Cardiac muscle cell (in vitro differentiated cells and primary cell): ENCODE data around the gene HACD2. TPM values are rescaled to one million over a fixed set of nuclear protein-coding genes. Genes with fewer than 3 reads are reported as not detected.

Experiments
- DNase-seq, 2 donors: peaks; one replicate each; pipeline versions ENCODE4 v3.0.0 to v3.0.0-alpha.2; 2010 to 2017; ENCODE audit warnings: low read depth in 1 of 2, low spot score in 1 of 2
- H3K27ac ChIP-seq: fragments of 200-600 bp; sonication (generic); 2 replicates; pipeline ENCODE4 v1.5.1; 2016
- H3K27me3 ChIP-seq: fragments of 200-600 bp; sonication (generic); 2 replicates; pipeline ENCODE4 v1.6.0; 2016; ENCODE audit warnings: control low read depth
- H3K36me3 ChIP-seq: fragments of 200-600 bp; sonication (generic); 2 replicates; pipeline ENCODE4 v1.5.1; 2016; ENCODE audit warnings: control low read depth
- H3K4me1 ChIP-seq: fragments of 200-600 bp; sonication (generic); 2 replicates; pipeline ENCODE4 v1.8.1; 2017; ENCODE audit warnings: low read depth, mild to moderate bottlenecking, mixed run types
- H3K4me3 ChIP-seq: fragments of 200-600 bp; sonication (generic); 2 replicates; pipeline ENCODE4 v1.5.1; 2016; ENCODE audit warnings: mild to moderate bottlenecking
- H3K9me3 ChIP-seq: fragments of 200-600 bp; sonication (generic); 2 replicates; pipeline ENCODE4 v1.5.1; 2017; ENCODE audit warnings: low read depth, mild to moderate bottlenecking, control low read depth
- CTCF ChIP-seq: IDR thresholded peaks from 2 replicates; pipeline ENCODE4 v1.5.1; 2012; ENCODE audit warnings: low read depth, mild to moderate bottlenecking, low read length
- polyA plus RNA-seq: library from polyadenylated mRNA; unstranded; fragments of >200 nt; fragmentation: Nextera tagmentation; extraction: Ambion mirVana; gene quantifications from 2 replicates; pipeline ENCODE4 v1.2.1, GENCODE V29; 2016
- total RNA-seq: library from RNA; depleted of rRNA; stranded (reverse); fragments of >200 nt; gene quantifications from 2 replicates; pipeline ENCODE4 v1.2.3, GENCODE V29; 2016

Gene HACD2
- total and polyA plus RNA-seq, 2 experiments from 2014 or later: 9.1 to 13.6 TPM

GRCh38 chr3:123622766-123623165 is 37.9 kb upstream of the HACD2 start:
- no peaks in the 10 kb centered on the region for H3K27me3 ChIP-seq
- no peak for DNase-seq
- no peaks in the 10 kb centered on the region for H3K4me1 ChIP-seq
- no peaks in the 10 kb centered on the region for H3K36me3 ChIP-seq
- H3K27ac ChIP-seq: no peak overlapping the region
- no peak for TF ChIP-seq CTCF
- no peak overlapping the region for H3K4me3 ChIP-seq
- no peaks in the 10 kb centered on the region for H3K9me3 ChIP-seq

GRCh38 chr3:123621850-123622189 is 37.0 kb upstream of the HACD2 start:
- no peaks in the 10 kb centered on the region for H3K4me1 ChIP-seq
- H3K27me3 ChIP-seq: no peaks in the 10 kb centered on the region
- TF ChIP-seq CTCF: no peak
- no peak overlapping the region for H3K4me3 ChIP-seq
- no peak for DNase-seq
- H3K9me3 ChIP-seq: no peaks in the 10 kb centered on the region
- H3K27ac ChIP-seq: no peak overlapping the region
- no peaks in the 10 kb centered on the region for H3K36me3 ChIP-seq

GRCh38 chr3:123621186-123621849 is 36.5 kb upstream of the HACD2 start:
- Histone ChIP-seq H3K9me3 (no peaks in the 10 kb centered on the region), H3K36me3 (no peaks in the 10 kb centered on the region), H3K27me3 (no peaks in the 10 kb centered on the region), H3K4me3 (no peak overlapping the region), H3K4me1 (no peaks in the 10 kb centered on the region), H3K27ac (no peak overlapping the region)
- no peak for TF ChIP-seq CTCF
- DNase-seq: no peak

GRCh38 chr3:123620343-123620742 is 35.5 kb upstream of the HACD2 start:
- Histone ChIP-seq H3K4me1 (no peaks in the 10 kb centered on the region), H3K36me3 (no peaks in the 10 kb centered on the region), H3K9me3 (no peaks in the 10 kb centered on the region), H3K4me3 (no peak overlapping the region), H3K27me3 (no peaks in the 10 kb centered on the region), H3K27ac (no peak overlapping the region)
- no peak for TF ChIP-seq CTCF
- DNase-seq: no peak

- Histone ChIP-seq H3K4me1 (no peaks in the 10 kb centered on the region), H3K4me3 (no peak overlapping the region), H3K9me3 (no peaks in the 10 kb centered on the region), H3K36me3 (no peaks in the 10 kb centered on the region), H3K27me3 (no peaks in the 10 kb centered on the region), H3K27ac (no peak overlapping the region)
- TF ChIP-seq CTCF: no peak
- peak; percentile 19 to 91 for DNase-seq
Observed at GRCh38 chr3:123618768-123619484, 34.1 kb upstream of the HACD2 start.
